ENCODE results near the gene PTTG1IP. TPM values are rescaled to one million over a fixed set of nuclear protein-coding genes. Genes with fewer than 3 reads are reported as not detected.

PTTG1IP gene
- polyA plus RNA-seq, 3 donors = 279 to 290 (median 279) TPM

DNA sequence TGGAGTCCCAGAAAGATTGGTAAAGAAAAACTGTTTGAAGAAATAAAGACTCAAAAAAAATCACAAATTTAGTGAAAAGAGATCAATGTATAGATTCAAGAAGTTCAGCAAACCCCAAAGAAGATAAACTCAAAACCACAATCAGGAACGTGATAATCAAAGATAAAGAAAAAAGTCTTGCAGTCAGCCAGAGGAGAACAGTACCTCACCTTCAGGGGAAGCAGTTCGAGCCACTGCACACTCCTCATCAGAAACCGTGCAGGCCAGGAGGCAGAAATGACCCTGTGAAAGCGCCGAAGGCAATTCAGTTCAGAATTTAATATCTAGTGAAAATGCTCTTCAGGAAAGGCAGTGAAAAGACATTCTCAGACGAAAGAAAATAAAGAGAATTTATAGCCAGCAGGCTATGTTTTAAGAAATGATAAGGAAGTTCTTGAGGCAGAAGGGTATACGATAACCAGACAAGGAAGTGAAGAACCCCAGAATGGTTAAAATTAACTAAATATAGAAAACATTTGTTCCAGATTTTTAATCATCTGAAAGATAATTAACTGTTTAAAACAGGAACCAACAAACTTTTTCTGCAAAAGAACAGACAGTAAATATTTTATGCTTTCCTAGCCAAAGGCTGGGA, 42.1 kb downstream of the PTTG1IP start:
- no peak for DNase-seq

DNA sequence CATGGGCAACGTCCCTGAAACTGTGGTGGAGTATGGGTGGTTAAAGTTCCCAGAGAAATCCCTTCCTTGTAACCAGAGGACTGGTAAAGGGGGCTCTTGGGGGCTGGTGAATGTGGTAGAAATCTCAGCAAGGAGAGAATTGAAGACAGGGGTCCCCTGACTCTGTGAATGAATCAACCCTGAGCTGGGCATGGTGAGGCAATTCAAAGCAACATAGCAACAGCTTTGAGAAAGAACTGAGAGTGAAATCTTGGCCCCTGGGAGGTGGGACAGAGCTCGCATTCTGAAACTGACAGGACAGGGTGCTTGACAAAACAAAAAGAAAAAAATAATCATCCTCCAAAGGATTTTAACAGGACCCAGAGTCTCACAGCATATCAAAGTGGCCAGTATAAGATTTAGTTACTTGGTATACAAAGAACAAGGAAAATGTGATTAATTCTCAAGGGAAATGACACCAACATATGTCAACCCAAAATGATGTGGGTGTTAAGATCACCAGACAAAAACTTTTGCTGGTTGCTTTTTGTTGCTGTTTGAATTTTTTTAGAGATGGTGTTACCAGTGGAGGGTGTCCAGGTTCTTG, 43.9 kb downstream of the PTTG1IP start:
- no peak for DNase-seq

DNA sequence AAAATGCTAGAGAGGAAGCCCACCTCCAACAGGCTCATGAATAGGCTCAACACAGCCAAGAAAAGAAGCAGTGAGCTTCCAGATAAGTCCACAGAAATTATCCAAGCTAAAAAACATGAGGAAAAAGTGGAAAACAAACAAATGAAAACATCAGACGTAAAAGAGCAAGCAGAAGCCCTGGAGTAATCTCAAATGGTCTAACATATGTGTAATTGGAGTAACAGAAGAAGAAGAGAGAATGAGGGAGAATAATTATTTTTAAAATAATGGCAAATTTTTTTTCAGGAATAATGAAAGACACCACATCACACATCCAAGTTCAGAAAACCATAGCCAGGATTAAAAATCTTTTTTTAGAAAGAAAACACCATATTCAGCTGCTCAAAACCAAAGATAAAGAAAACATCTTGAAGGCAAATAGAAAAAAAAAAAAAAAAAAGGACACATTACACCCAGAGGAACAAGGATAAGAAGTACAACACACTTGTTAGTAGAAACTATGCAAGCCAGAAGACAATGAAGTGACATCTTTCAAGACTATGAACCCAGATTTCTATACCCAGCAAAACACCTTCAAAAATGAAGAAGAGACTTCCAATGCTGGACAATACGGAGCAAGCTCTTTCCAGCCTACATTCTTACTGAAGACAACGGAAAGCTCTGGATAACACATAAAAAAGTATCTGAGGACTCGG, 45.0 kb downstream of the PTTG1IP start:
- no peak for DNase-seq

DNA sequence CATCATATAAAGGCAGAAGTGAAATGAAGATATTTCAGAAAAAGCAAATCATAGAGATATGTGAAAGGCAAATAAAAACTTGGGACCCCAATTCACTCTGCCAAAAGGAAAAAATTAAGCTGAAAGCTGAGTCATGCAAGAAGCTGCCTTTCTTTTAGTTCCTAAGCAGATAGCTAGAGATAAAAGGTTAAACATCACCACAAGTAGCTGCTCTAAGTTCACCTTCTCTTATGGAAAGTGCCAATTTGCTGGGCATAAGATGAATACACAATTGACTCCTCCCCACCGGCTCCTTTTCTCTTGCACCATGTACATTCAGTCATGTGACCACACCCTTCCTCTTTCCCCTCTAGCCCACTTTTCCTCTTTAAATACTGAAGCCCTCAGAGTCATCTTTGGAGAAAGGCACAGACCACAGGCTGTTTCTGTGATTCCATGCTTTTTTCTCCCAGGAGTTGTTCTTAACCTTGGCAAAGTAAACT, 50.3 kb downstream of the PTTG1IP start:
- DNase-seq = no peak

DNA sequence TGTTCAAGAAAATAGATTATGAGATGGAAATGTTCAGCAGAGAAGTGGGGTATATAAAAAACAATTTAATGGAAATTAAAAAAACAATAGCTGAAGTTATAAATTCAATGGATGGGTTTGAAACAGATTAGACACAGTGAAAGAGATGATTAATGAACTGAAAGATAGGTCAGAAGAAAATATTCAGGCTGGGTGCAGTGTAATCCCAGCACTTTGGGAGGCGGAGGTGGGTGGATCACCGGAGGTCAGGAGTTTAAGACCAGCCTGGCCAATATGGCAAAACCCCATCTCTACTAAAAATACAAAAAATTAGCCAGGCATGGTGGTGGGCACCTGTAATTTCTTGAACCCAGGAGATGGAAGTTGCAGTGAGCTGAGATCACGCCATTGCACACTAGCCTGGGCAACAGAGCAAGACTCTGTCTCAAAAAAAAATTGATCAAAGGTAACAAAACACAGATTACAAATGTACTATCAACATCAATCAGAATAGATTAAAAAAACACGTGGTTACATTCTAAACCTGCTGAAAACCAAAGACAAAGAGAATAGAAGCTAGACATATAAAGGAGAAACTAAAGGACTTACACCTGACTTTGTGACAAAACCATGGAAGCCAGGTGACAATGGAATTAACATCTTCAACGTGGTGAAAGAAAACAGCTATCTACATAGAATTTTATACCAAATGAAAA, 50.9 kb downstream of the PTTG1IP start:
- DNase-seq = no peak

DNA sequence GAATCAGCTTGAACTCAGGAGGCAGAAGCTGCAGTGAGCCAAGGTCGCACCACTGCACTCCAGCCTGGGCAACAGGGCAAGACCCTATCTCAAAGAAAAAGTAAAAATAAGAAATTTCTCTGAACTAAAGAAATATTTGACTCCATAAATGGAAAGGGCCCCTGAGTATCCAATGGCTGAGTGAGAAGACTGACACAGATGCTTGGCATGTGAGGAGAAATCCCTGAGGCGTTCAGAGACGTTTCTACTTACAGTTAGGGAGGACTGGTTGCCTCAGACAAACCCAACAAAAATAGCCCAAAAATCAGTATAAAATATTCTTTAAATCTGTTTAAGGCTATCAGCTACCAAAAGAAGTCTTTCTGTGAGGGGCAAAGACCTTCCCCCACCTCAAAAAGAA, 52.6 kb downstream of the PTTG1IP start:
- no peak for DNase-seq

DNA sequence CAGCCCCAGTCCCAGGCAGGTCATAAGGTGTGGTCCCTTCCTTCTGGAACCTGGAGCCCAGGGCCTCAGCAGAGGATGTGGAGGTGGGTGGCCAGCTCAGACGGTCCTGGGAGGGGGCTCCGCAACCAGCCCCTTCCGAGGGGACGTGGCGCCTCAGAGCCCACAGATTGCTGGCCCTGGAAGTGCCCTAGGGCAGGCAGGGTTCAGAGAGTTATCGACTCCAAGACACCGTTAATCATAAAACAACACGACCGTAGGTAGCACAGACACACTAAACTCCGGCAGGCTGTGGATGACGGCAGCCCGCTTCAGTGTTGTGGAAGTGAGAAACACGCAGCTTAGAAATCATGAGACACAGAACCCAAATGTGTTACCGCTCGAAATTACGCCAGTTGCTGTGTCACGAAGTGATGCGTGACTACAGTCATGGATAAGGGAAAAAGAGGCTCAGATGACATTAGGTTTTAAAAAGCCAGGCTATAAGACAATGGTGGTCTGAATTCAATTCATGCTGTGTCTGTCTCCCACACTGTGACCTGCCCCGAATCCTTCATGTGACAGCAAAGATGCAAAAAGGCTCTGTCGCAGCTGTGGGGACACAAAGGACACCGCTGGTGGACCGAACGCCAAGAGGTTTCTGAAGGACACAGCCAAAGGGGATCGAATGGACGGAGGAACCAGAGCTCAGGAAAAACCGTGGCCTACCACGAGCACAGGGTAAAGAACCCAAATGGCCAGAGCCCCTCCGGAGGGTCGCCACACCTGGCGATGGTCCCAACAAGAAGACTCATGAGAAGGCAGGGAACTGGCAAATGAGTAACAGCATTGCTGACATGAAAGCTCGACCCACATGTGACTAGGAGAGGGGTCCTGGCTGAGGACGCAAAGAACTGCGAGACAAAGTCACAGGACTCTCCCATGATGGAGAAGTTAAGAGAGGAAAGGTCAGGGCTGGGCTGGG, 53.9 kb downstream of the PTTG1IP start:
- DNase-seq = no peak

DNA sequence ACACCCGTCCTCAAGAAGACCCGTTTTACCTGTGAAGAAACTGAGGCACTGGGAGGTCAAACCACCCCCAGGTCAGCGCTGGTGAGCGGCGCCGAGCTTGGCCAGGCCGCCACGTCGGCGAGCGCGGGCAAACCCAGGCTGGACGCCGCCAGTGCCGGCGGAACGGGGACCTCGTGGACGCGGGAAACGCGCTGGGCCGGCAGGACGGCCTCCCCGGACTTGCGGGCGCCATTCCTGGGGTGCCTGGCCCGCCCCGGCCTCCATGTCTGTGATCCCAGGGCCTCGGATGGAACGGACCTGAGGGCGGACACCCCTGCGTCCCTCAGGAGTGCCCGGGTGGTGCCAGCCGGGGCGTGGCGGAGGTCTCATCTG, 54.9 kb downstream of the PTTG1IP start:
- no peak for DNase-seq

DNA sequence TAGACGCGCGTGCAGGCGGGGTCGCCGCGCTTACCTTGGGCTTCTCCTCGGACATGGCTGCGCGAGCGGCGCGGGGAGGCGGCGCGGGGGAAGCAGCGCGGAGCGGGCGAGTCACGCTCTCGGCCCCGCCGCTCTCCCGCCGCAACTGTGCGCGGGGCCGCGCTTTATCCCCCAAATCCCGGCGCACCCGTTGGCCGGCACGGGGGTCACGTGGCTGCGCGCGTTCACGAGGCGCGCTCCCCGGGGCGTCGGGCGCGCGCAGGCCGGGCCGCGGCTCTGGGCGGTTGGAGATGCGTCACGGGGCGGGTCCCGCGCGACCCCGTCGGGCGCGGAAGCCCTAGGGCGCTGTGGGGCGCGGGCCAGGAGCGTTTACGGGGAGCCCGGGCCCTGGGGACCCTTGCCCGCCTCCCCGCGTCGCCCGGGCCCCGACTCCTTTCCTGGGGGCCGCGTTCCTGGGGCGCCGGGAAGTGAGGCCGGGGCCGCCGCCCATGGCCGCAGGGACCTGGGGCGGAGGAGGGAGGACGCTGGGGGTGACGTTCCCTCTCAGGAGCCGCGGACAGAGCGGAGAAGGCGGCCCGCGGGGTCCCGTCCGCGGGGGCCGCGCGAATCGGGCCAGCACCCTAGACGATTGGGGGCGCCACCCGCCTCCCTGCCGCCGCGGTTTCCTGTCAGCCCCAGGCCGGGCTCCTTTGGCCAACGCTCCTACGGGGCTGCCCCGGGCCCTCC, 55.4 kb downstream of the PTTG1IP start, which contains the start of gene SUMO3:
SUMO3 (minus strand) TSS at position 149 of the 726 bp plus-strand sequence; CDS start at position 55, 94 bp downstream.
- DNase-seq = peak; percentile 83

DNA sequence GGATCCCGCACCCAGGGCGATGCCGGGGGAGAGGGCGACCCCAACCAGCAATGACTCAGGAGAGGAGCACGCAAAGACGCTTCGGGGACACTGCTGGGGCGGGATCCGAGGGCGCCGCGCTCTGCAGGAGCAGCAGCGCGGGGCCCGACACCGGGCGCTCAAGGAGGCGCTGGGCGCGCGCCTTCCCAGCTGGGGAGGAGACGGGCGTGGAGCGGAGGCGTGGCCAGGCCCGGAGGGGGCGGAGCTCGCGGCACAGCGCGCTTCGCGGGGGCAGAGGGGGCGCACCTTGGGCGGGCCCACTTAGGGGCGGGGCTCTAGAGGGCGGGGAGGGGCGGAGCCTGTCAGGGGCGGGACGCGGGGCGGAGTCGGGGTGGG, 56.0 kb downstream of the PTTG1IP start:
- peak; percentile 78 for DNase-seq

DNA sequence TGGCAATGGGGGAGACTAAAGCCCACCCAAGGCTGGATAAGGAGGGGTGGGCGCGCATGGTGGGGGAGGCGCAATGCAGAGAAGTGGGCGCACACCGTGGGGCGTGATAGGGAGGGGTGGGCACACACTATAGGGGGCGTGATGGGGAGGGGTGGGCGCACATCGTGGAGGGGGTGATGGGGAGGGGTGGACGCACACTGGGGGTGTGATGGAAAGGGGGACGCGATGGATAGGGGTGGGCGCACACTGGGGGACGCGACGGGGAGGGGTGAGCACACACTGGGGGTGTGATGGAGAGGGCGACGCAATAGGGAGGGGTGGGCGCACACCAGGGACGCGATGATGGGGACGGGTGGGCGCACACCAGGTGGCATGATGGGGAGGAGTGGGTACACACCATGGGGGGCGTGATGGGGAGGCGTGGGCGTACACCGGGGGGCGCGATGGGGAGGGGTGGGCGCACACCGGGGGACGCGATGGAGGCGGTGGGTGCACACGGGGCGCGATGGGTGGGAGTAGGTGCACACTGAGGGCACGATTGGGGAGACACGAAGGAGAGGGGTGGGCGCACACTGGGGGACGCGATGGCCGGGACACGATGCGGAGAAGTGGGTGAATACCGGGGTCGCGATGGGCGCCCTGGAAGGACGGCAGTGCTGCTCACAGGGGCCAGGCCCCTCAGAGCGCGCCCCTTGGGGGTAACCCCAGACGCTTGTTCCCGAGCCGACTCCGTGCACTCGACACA, 56.6 kb downstream of the PTTG1IP start:
- no peak for DNase-seq

DNA sequence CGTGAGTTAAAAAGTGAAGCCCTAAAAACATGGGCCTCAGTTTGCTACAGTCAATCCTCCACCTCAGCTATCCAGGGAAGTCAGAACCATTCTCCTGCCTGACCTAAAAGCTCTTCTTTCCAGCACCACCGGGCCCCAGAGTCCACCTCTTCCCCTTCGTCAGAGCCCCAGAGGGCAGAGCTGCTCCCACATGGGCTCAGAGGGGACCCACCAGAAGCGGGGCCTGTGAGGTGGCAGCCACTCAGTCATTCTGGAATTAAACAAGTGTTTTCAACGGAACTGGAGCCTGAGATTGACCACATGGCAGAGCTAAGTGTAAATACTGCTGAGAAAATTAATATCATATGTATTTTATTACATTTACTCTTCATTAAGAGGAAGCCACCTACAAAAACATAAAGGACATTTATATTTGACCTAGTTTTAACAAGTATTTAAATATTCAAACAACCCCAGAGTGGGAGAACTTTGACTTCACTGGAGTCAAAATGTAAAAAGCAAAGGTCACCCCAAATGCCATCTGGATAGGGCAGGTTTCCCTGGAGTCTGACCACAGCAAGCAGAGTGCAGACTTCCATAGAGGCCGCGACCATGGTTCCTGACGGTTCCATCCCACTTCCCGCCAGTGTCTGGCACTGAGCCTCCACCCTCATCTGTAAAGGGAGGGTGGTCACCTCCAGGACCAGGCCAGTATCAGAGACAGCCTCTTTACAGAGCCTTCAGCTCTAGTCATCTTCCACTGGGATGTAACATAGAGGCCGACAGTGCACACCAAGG, 57.5 kb downstream of the PTTG1IP start:
- no peak for DNase-seq

DNA sequence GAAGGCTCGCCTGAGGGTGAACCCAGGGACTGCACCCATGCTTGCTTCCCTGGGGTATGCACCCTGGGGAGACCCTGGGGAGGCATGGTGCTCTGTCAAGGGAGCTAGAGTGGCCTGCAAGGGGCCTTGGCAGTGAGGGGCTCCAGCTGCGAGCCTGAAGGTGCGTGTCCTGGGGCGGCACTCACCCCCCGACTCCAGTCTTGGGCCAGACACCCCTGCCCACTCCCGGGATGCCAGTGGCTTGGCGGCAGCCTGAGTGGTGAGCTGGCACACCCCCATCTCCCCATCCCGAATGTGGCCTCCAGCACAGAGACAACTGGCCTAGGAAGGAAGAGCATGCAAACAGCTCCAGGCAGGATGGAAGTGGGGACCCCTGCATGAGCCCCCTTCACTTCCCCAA, 58.3 kb downstream of the PTTG1IP start:
- DNase-seq = no peak

DNA sequence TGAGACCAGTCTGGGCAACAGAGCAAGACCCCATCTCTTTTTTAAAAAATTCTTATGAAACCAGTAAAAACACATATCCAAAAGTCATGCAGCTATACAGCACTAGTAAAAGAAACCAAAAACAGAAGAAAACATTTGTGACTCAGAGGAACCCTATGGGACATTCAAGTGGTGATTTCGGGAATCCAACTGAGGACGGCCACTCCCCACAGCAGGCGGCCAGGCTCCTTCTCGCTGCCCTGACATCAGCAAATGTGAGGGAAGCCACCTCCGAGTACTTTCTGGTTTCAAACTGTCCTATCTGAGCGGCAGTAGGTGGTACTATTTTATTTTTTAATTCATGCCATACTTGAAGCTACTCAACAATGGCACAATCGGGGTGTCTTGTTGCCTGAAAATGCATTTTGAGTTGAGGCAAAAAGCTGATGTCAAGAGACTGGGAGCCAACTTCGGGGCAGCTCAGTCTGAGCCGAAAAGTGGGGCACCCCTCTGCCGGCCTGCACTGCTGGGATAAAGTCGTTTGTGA, 58.9 kb downstream of the PTTG1IP start:
- DNase-seq = no peak

DNA sequence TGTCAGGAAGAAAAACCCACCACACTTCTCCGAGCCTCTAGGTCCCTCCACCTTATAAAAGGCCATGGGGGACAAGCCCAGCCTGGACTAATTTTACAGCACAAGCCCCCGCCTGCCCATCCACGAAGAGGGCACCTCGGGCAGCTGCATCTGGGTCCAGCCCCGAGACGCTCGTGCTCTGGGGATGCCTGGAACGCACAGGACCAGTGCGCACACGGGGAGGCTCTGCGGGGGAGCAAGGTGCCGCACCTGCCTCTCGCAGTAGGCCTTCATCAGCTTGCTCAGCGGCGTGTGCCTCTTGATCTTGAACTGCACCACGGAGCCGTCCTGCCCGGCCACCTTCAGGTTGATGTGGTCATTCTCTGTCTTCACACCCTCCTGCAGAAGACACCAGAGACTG, 59.8 kb downstream of the PTTG1IP start:
- DNase-seq = no peak

DNA sequence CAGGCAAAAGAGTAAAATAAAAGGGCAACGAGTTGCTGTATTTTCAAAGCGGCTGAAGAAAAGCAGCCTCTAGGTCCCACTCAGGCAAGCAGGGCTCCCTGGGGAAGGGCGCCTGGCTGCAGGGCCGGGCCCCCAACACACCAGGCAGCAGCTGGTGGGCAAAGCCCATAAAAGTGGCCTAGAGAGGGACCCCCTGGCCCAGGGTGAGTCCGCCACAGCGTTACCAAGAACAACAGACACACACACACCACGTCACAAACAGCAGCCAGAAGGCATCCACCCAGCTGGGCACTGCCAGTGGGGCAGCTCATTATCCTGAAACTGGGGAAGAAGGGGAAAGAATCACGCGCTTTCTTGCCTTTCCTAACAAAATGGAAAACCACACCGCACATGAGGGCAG, 60.3 kb downstream of the PTTG1IP start:
- no peak for DNase-seq

DNA sequence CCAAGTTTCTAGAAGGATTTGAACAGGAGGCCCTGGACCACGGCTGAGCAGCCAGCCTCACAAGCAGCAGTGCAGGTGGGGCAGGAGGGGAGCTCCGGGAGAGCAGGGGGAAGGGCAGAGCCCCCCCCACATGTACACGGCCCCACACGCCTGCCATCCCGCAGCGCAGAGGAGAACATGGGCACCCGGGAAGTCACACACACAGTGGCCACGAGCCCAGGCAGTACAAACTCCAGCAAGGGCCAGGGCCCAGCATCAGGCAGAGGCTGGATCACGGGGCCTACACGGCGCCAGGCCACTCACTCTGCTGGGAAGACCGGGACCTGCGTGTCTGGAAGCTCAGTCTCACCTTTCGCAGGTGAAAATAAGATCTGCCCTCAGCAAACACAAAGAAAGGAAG, 60.9 kb downstream of the PTTG1IP start:
- DNase-seq = no peak

DNA sequence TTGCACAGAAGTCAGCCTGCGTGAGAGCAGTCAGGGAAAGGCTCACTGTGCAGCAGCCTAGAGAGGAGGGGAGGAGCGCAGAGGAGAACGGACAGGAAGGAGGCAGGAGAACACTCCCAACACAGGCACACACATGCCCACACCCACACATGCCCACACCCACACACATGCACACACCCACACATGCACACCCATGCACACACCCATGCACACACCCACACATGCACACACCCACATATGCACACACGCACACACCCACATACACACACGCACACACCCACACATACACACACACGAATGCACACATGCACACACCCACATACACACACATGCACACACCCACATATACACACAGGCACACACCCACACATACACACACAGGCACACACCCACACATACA, 62.7 kb downstream of the PTTG1IP start:
- no peak for DNase-seq

DNA sequence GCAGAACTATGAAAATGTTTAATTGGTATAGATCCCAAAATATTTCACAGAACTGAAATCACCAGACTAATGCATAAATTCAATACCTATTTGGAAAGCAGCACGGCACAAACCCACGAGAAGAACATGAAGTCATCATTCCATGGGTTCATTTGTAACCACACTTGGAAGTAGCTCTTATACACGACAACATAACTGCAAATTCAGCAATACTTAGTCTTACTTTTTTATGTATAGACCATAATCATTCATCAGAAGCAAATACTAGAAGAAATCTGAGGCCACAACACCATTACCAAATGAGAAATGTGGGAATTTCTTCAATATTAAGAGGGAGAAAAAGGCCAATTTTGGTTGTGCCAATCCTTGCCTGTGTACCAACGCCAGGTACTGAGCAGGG, 67.6 kb downstream of the PTTG1IP start:
- DNase-seq = no peak

All from renal pelvis (tissue), 4 donors.